ENCODE results near the gene NSD2.
"Not testable (repeated sequence)": the region's sequence is repeated elsewhere in the genome, so short reads cannot be mapped to it uniquely, and the experiment has no call there.

NSD2 gene

DNA sequence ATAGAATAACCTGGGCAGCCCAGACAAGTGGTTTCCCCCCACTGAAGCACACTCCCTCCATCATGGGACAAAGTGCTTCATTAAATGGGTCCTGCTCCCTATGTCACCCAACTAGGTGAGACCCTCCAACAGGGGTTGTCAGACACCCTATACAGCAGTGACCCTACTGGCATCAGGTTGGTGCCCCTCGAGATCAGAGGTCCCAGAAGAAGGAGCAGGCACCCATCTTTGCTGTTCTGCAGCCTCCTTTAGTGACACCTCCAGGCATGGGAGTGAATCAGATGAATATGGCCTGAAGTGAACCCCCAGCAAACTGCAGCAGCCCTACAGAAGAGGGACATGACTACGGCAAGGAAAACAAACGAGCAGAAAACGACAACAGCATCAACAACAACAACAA is 126.5 kb downstream of the NSD2 start:
- Histone ChIP-seq H3K36me3 (ENCODE audit: control insufficient read depth, insufficient read depth, low read length) (no peaks in the 10 kb centered on the region), H3K4me1 (ENCODE audit: control insufficient read depth, insufficient read depth, low read length) (peaks cover 16% of the 10 kb centered on the region), H3K4me3 (ENCODE audit: low read length) (no peak overlapping the region), H3K9ac (ENCODE audit: low read length) (no peak overlapping the region), H3K9me3 (ENCODE audit: control insufficient read depth, low read length) (no peaks in the 10 kb centered on the region), H3K27me3 (ENCODE audit: control insufficient read depth, insufficient read depth, low read length) (no peaks in the 10 kb centered on the region)

GRCh38 chr4:1998296-1998695 is 127.1 kb downstream of the NSD2 start:
- no peaks in the 10 kb centered on the region for H3K36me3 ChIP-seq (ENCODE audit: control insufficient read depth, insufficient read depth, low read length)
- no peak overlapping the region for H3K9ac ChIP-seq (ENCODE audit: low read length)
- no peaks in the 10 kb centered on the region for H3K27me3 ChIP-seq (ENCODE audit: control insufficient read depth, insufficient read depth, low read length)
- peaks cover 16% of the 10 kb centered on the region for H3K4me1 ChIP-seq (ENCODE audit: control insufficient read depth, insufficient read depth, low read length)
- no peak overlapping the region for H3K4me3 ChIP-seq (ENCODE audit: low read length)
- H3K9me3 ChIP-seq (ENCODE audit: control insufficient read depth, low read length) = no peaks in the 10 kb centered on the region

- H3K9ac ChIP-seq (ENCODE audit: low read length); H3K36me3 ChIP-seq (ENCODE audit: control insufficient read depth, insufficient read depth, low read length); H3K27me3 ChIP-seq (ENCODE audit: control insufficient read depth, insufficient read depth, low read length); H3K4me3 ChIP-seq (ENCODE audit: low read length); H3K9me3 ChIP-seq (ENCODE audit: control insufficient read depth, low read length): not testable (repeated sequence)
- peaks cover 16% of the 10 kb centered on the region for H3K4me1 ChIP-seq (ENCODE audit: control insufficient read depth, insufficient read depth, low read length)
Observed at GRCh38 chr4:1999308-1999707, 128.1 kb downstream of the NSD2 start.

- H3K4me3 ChIP-seq (ENCODE audit: low read length); H3K9ac ChIP-seq (ENCODE audit: low read length); H3K36me3 ChIP-seq (ENCODE audit: control insufficient read depth, insufficient read depth, low read length); H3K4me1 ChIP-seq (ENCODE audit: control insufficient read depth, insufficient read depth, low read length); H3K27me3 ChIP-seq (ENCODE audit: control insufficient read depth, insufficient read depth, low read length); H3K9me3 ChIP-seq (ENCODE audit: control insufficient read depth, low read length): not testable (repeated sequence)
Observed at GRCh38 chr4:2003361-2003760, 132.2 kb downstream of the NSD2 start.

DNA sequence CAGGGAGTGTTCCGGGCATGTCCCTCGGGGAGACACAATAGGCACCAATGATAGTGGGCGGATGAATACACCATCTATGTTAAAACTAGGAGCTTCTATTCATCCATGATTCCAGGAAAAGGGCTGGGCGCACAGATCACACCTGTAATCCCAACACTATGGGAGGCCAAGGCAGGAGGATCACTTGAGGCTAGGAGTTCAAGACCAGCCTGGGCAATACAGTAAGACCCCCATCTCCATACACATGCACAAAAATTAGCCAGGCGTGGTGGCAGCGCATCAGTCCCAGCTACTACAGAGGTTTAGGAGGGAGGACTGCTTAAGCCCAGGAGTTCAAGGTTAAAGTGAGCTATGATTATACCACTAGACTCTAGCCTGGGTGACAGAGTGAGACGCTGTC is 135.2 kb downstream of the NSD2 start:
- Histone ChIP-seq H3K9me3 (ENCODE audit: control insufficient read depth, low read length) (no peaks in the 10 kb centered on the region), H3K27me3 (ENCODE audit: control insufficient read depth, insufficient read depth, low read length) (no peaks in the 10 kb centered on the region), H3K4me3 (ENCODE audit: low read length) (no peak overlapping the region), H3K36me3 (ENCODE audit: control insufficient read depth, insufficient read depth, low read length) (no peaks in the 10 kb centered on the region), H3K9ac (ENCODE audit: low read length) (no peak overlapping the region), H3K4me1 (ENCODE audit: control insufficient read depth, insufficient read depth, low read length) (no peaks in the 10 kb centered on the region)

GRCh38 chr4:2006956-2007653 is 135.9 kb downstream of the NSD2 start:
- no peaks in the 10 kb centered on the region for H3K27me3 ChIP-seq (ENCODE audit: control insufficient read depth, insufficient read depth, low read length)
- no peaks in the 10 kb centered on the region for H3K36me3 ChIP-seq (ENCODE audit: control insufficient read depth, insufficient read depth, low read length)
- no peaks in the 10 kb centered on the region for H3K4me1 ChIP-seq (ENCODE audit: control insufficient read depth, insufficient read depth, low read length)
- H3K9me3 ChIP-seq (ENCODE audit: control insufficient read depth, low read length) = no peaks in the 10 kb centered on the region
- H3K4me3 ChIP-seq (ENCODE audit: low read length) = no peak overlapping the region
- H3K9ac ChIP-seq (ENCODE audit: low read length) = no peak overlapping the region

DNA sequence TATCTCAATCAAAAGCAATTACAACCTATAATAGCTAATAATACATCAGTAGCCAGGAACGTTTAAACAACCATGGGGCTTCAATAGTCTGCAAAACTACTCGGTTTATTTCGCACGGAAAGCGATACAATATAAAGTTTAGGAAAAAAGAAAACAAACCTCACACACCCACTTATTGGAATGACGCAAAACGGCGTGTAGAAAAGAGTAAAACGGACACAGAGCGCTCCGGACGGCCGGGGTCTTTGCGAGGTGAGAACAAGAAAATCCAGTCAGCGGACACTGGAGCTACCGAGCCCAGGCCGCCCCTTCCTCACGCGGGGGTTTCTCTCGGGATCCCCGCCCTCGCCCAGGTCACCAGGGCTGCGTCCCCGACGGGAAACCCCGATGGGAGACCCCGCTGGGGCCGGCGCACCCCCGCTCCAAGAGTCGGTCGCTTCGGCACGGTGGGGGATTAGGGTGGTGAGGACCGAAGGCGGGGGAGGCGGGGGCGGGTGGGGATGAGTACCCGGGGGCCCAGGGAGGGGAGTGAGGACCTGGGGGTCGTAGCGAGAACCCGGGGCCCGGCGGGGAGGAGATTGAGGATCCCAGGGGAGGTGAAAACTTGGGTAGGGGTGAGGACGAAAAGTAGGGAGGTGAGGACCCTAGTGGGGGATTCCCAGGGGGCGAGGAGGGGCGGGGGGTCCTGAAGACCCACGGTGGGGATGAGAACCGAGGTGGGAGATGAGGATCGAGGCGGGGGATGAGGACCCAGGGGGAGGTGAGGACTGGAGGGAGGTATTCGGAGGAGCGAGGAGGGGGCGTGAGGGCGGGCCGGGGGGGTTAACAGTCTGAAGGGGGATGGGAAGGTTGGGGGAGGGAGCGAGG is 136.8 kb downstream of the NSD2 start:
- Histone ChIP-seq H3K4me3 (ENCODE audit: low read length) (peak overlapping the region; percentile 66), H3K9ac (ENCODE audit: low read length) (peak overlapping the region; percentile 85), H3K27me3 (ENCODE audit: control insufficient read depth, insufficient read depth, low read length) (no peaks in the 10 kb centered on the region), H3K9me3 (ENCODE audit: control insufficient read depth, low read length) (no peaks in the 10 kb centered on the region), H3K36me3 (ENCODE audit: control insufficient read depth, insufficient read depth, low read length) (no peaks in the 10 kb centered on the region), H3K4me1 (ENCODE audit: control insufficient read depth, insufficient read depth, low read length) (no peaks in the 10 kb centered on the region)

DNA sequence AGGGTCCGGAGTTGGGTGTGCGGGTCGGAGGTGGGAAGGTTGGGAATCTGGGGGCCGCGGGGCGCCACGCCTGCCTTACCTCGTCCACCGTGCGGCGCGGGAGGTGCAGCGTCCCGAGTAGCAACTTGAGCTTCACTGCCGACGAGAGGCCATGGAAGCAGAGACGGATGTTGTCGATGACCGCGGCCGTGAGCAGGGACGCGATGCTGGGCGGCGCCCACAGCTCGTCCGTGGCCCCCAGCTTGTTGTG is 137.4 kb downstream of the NSD2 start:
- peak overlapping the region; percentile 85 for H3K9ac ChIP-seq (ENCODE audit: low read length)
- no peaks in the 10 kb centered on the region for H3K27me3 ChIP-seq (ENCODE audit: control insufficient read depth, insufficient read depth, low read length)
- H3K36me3 ChIP-seq (ENCODE audit: control insufficient read depth, insufficient read depth, low read length) = no peaks in the 10 kb centered on the region
- H3K4me3 ChIP-seq (ENCODE audit: low read length) = peak overlapping the region; percentile 66
- no peaks in the 10 kb centered on the region for H3K9me3 ChIP-seq (ENCODE audit: control insufficient read depth, low read length)
- H3K4me1 ChIP-seq (ENCODE audit: control insufficient read depth, insufficient read depth, low read length) = no peaks in the 10 kb centered on the region

GRCh38 chr4:2008921-2009650 is 137.9 kb downstream of the NSD2 start, which contains the start of gene NELFA:
Gene NELFA (minus strand): TSS chr4:2008974. CDS start chr4:2008959, 15 bp downstream.
- no peaks in the 10 kb centered on the region for H3K36me3 ChIP-seq (ENCODE audit: control insufficient read depth, insufficient read depth, low read length)
- H3K4me3 ChIP-seq (ENCODE audit: low read length) = peak within 1 kb of the TSS; percentile 66
- H3K9ac ChIP-seq (ENCODE audit: low read length) = peak within 1 kb of the TSS; percentile 85
- no peaks in the 10 kb centered on the region for H3K9me3 ChIP-seq (ENCODE audit: control insufficient read depth, low read length)
- H3K4me1 ChIP-seq (ENCODE audit: control insufficient read depth, insufficient read depth, low read length) = no peaks in the 10 kb centered on the region
- no peaks in the 10 kb centered on the region for H3K27me3 ChIP-seq (ENCODE audit: control insufficient read depth, insufficient read depth, low read length)

DNA sequence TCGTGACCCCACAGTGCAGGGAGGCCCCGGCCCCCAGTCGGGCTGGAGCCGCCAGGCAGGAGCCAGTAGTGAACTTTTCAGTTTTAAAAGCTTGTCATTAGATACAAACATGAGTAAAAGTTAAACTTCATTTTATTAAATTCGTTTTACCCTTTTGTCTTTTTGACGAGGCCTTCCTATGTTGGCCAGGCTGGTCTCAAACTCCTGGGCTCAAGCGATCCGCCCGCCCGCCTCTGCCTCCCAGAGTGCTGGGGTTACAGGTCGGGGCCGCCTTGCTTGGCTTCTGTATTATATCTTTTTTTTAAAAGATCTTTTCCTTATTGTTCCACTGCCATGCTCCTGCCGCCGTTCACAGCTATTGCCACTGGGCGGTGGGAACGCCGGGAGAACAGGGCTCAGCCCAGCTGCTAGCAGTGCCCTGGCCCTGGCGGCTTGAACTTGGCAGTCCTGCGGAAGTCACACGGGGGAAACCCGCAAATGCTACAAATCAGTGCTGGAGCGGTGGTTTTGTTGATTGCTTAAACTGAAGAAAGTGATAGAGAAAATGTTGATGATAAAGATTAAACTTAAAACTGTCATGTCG is 138.5 kb downstream of the NSD2 start:
- Histone ChIP-seq H3K36me3 (ENCODE audit: control insufficient read depth, insufficient read depth, low read length) (no peaks in the 10 kb centered on the region), H3K4me3 (ENCODE audit: low read length) (peak overlapping the region; percentile 66), H3K4me1 (ENCODE audit: control insufficient read depth, insufficient read depth, low read length) (no peaks in the 10 kb centered on the region), H3K9ac (ENCODE audit: low read length) (peak overlapping the region; percentile 85), H3K9me3 (ENCODE audit: control insufficient read depth, low read length) (no peaks in the 10 kb centered on the region), H3K27me3 (ENCODE audit: control insufficient read depth, insufficient read depth, low read length) (no peaks in the 10 kb centered on the region)

GRCh38 chr4:2011583-2011982 is 140.4 kb downstream of the NSD2 start:
- Histone ChIP-seq H3K4me1 (ENCODE audit: control insufficient read depth, insufficient read depth, low read length) (no peaks in the 10 kb centered on the region), H3K36me3 (ENCODE audit: control insufficient read depth, insufficient read depth, low read length) (no peaks in the 10 kb centered on the region), H3K4me3 (ENCODE audit: low read length) (no peak overlapping the region), H3K27me3 (ENCODE audit: control insufficient read depth, insufficient read depth, low read length) (no peaks in the 10 kb centered on the region), H3K9ac (ENCODE audit: low read length) (no peak overlapping the region), H3K9me3 (ENCODE audit: control insufficient read depth, low read length) (no peaks in the 10 kb centered on the region)

DNA sequence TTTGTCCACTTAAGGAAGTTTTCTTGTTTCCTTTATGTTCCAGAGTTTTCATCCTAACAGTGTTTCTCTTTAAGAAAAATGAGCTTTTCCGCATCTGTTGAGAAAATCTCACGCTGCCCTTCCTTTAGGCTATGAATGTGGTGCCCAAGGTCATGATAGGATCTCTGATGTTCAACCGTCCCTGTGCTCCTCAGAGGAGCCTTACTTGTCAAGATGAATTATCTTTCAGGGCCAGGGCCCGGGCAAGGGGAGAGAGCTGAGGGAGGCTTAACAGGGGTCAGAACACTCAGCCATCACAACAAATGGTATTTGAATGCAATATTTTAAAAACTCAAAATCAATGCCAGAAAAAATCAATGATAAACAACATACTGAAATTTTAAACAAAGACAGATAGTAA is 143.8 kb downstream of the NSD2 start:
- Histone ChIP-seq H3K4me3 (ENCODE audit: low read length) (no peak overlapping the region), H3K27me3 (ENCODE audit: control insufficient read depth, insufficient read depth, low read length) (no peaks in the 10 kb centered on the region), H3K9ac (ENCODE audit: low read length) (no peak overlapping the region), H3K9me3 (ENCODE audit: control insufficient read depth, low read length) (no peaks in the 10 kb centered on the region), H3K36me3 (ENCODE audit: control insufficient read depth, insufficient read depth, low read length) (no peaks in the 10 kb centered on the region), H3K4me1 (ENCODE audit: control insufficient read depth, insufficient read depth, low read length) (no peaks in the 10 kb centered on the region)

Measured in mucosa of stomach (tissue), 1 donor.